GM18505 (cell line): Measurements from ENCODE around the gene ANKRD11.

ENCODE experiments used
- ATAC-seq: cut with Tn5 transposase; IDR thresholded peaks from one replicate; pipeline ENCODE4 v1.9.1; 2021; ENCODE audit not compliant: unreplicated experiment
- POLR2A ChIP-seq: IDR thresholded peaks from 4 replicates; pipeline ENCODE4 v1.6.1; 2011; ENCODE audit warnings: borderline replicate concordance; ENCODE audit not compliant: insufficient read depth, insufficient read length; ENCODE audit errors: extremely low read depth

The ANKRD11 gene

DNA sequence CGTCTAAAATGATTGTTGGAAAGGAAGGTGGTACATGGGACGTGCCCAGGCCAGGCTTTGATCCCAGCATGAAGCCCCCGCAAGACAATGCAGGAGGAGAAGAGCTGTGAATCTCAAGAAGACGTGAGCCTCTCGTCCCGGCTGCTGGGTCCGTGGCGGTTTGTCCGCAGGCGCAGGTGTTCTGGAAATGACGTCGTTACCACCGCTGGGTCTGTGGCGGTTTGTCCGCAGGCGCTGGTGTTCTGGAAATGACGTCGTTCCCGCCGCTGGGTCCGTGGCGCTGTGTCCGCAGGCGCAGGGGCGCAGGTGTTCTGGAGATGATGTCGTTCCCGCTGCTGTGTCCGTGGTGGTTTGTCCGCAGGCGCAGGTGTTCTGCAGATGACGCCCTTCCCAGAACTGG lies 31.9 kb upstream of the ANKRD11 start:
- no peak for ATAC-seq
- TF ChIP-seq POLR2A: no peak

DNA sequence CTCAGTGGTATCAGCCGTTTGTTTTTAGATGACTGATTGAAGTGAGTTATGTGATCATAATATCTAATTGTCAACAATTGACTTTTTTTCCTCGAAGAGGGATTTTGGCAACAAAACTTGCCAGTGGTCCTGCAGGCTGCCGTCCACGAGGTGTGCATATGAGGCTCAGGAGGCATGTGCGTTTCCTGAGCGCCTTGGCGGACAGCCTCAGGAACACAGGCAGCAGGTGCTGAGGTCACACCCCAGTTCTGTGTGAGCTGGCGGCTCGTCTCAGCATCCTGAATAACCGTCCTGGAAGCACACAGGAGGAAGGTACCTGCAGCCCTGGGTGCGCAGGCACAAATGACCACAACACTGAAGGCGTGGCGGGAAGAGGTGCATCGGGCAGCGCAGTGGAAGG lies 29.5 kb upstream of the ANKRD11 start:
- ATAC-seq: no peak
- TF ChIP-seq POLR2A: no peak

DNA sequence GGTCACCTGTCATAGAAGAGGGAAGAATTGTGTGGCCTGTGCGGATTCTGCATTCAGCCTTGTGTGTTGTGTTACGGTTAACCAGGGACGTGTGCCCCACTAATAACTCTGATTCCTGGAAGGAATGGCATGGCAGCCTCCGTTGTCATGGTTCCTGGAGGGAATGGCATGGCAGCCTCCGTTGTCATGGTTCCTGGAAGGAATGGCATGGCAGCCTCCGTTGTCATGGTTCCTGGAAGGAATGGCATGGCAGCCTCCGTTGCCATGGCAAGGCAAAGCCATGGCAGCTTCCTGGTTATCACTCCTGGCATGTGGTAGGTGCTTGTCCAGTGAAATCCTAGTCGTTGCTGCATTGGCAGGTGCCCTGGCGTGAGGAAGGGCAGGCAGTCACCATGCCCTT lies 26.8 kb upstream of the ANKRD11 start:
- no peak for TF ChIP-seq POLR2A
- ATAC-seq: no peak

DNA sequence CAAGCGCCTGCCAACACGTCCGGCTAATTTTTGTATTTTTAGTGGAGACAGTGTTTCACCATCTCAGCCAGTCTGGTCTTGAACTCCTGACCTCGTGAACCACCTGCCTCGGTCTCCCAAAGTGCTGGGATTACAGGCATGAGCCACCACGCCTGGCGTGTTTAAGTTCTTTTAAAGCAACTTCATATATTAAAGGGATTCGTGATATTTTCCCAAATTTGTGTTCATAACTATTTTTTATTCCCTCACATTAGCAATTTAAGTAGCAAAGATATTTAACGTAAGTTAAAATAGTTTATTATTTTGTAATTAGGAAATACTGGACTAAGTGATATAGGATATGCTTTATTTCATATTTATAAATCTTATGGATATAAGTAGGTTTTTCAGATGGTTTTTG lies 22.1 kb upstream of the ANKRD11 start:
- no peak for ATAC-seq
- TF ChIP-seq POLR2A: no peak

DNA sequence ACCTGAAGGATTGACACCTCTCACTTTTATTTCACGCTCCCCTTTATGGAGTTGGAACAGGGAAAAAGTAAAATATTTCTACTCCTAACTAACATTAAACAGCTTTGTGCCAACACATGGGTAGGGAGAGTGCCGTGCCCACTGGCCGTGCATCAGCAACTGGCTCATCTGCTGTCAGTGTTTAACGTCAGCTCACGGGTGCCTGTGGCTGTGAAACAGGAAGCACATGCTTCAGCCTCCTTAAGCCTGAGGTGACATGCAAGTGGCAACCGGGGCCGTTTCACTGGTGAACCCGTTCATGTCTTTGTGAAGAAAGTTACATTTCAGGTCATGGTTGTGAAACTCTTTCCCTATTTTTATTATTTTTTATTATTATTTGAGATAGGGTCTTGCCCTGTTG lies 21.0 kb upstream of the ANKRD11 start:
- ATAC-seq: no peak
- TF ChIP-seq POLR2A: no peak

DNA sequence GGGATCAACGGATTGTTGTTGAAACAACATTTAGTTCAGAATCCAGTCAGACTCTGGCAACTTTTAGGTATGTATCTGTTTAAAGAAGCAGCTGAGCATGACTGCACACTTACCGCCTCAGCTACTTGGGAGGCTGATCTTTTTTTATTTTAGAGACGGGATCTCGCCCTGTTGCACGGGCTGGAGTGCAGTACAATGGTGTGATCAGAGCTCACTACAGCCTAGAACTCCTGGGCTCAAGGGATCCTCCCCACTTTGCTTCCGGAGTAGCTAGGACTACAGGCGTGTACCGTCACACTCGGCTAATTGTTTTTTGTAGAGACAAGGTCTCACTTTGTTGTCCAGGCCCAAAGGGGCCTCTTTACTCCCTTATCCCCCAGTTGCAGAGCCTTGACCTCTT lies 20.2 kb upstream of the ANKRD11 start:
- TF ChIP-seq POLR2A: no peak
- no peak for ATAC-seq

DNA sequence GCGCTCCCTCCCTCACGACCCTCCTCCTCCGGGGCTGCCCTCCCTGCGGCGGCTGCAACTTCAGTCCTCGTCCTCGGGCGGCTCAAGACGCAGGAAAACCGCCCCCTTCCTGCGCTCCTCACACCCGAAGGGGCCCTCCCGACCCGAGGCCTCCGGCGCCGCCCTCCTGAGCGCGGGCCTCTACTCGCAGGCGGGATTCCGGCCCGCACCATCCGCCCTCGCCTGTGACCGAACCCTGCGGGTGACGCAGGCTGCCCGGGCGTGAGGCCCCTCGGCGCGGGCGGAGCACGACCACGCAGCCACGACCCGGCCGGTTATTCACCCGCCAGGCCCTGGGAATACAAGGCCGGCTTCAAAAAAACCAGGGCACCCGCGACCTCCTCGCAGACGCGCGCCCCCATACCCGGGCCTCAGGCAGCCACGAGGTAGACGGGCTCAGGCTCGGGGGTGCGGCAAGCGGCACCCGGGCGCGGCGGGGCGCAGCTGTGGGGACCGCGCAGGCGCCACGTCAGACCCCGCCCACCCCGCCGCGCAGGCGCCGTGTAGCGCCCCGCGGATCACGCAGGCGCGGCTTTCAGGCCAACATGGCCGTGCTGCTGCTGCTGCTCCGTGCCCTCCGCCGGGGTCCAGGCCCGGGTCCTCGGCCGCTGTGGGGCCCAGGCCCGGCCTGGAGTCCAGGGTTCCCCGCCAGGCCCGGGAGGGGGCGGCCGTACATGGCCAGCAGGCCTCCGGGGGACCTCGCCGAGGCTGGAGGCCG lies 17.7 kb upstream of the ANKRD11 start, which contains the start of gene SPG7:
Gene SPG7, plus strand, starts transcription at position 570 of the 757 bp plus-strand sequence. Its CDS starts 15 bp downstream, at position 585.
- peak; percentile 61 for ATAC-seq

DNA sequence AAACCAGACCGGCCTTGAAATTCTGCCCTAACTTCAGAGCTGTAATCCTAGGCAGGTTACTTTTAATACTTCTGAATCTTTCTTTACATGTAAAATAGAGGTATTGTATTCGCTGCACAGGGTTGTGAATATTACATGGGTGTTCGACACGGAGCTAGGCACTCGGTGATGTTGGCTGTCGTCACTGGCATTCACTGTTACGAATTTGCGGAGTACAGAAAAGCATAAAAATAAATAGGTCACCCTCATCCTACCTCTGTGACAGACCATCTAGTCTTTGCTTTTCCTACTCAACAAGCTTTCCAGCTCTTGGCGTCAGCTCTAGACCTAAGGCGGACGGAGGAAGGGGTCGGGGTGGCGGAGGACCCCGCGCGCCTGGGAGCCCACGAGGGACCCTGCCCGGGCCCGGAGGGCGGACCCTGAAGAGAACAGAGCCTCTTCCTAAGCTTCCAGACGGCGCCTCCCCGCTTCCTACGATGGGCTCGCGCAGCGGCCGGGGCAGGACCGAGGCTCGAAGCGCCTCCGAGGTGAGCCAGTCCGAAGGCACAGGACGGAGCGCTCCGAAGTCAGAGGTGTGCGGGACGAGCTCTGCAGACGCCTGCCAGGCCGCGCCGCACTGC lies 17.0 kb upstream of the ANKRD11 start:
- no peak for ATAC-seq
- no peak for TF ChIP-seq POLR2A

More for the DNA sequence above, 17.7 kb upstream of the ANKRD11 start, which contains the start of gene SPG7:
- TF ChIP-seq POLR2A: peak; percentile 92

DNA sequence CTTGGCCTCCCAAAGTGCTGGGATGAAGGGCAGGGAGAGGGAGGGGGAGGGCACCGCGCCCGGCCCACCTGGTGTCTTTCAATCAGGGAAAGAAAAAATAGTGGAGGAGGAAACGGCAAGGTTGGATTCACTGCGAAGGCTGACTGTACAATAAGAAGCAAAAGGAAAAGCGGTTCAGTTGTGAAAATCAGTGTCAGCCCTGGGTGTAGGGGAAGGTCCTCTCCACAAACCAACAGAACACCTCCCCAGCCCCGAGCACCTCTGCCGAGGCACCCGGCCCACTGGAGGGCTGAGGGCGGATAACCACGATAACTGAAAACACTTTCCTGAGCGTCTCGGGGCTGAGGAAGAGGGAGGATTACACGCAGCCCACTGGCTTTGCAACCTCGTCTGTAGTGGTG lies 16.4 kb upstream of the ANKRD11 start:
- no peak for TF ChIP-seq POLR2A
- ATAC-seq: no peak

DNA sequence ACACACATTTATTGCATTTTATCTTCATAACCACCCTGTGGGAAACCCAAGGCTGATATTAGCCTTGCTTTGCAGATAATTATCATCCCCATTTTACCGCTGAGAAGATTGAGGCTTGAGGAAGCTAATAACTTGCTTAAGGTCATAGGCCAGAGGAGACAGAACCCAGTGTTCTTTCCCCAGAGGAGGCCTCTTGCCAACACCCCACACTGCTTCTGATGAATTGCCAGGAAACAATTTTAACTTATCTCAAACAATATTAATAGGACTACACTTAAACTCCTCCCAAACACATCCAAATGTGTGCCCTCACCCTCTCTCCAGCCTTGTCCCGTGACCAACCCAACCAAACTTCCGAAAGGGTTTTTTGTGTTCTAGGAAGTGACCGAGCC lies 15.7 kb upstream of the ANKRD11 start:
- TF ChIP-seq POLR2A: no peak
- ATAC-seq: no peak

DNA sequence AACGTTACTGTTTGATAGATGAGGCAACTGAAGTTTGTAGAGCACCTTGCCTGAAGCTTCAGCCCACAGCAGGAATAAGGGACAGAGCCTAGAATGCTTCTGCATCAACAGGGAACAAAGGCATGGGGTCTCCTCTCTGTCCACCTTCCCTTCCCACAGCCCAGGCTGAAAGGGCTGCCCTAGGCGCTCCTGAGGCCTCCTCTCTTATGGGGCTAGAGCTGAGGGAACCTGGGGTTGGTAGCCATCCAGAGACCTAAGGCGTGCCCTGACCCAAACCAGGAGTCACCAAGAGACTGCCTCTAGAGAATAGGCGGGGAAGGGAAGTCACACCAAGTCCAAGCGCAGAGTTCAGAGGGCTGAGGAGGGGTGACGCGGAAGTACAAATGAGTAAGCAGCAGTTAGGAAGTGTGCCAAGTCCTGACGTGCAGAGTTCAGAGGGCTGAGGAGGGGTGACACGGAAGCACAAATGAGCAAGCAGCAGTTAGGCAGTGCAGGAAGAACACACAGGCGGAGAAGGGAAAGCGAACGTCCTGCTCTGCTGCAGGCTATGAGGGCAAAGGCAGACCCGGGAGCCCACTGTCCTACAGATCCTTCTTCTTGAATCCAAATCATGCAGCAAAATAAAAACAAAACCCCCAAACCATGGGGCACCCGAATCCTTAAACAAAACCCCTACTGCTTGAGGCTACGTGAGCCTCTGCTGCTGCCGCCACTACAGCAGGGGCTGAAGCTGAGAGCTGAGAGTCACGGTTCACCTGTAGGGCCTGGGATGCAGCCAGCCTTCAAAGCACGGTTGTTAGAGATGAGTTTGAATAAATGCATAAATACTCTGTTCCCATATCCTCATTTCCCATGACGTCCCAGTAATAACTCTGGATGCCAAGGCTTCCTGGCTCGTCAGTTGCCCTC lies 15.1 kb upstream of the ANKRD11 start:
- peak; percentile 82 for TF ChIP-seq POLR2A
- ATAC-seq: peak; percentile 32

DNA sequence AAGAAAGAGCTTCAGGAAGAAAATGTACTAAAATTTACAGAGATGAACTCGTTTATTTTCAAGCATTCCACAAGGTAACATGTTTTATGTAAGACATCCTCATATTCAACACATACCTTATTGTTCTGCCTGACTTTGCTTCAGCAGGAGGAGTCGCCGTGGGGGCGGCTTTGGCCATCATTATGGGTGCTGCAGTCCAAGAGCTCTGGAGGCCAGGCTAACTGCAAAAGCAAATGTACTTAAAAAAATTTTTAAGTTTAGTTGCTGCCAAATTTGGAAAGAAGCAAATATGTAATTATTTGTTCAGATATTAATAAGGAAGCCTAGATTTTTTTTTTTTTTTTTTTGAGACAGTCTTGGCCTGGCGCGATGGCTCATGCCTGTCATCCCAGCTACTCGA lies 13.7 kb upstream of the ANKRD11 start:
- no peak for TF ChIP-seq POLR2A
- no peak for ATAC-seq

DNA sequence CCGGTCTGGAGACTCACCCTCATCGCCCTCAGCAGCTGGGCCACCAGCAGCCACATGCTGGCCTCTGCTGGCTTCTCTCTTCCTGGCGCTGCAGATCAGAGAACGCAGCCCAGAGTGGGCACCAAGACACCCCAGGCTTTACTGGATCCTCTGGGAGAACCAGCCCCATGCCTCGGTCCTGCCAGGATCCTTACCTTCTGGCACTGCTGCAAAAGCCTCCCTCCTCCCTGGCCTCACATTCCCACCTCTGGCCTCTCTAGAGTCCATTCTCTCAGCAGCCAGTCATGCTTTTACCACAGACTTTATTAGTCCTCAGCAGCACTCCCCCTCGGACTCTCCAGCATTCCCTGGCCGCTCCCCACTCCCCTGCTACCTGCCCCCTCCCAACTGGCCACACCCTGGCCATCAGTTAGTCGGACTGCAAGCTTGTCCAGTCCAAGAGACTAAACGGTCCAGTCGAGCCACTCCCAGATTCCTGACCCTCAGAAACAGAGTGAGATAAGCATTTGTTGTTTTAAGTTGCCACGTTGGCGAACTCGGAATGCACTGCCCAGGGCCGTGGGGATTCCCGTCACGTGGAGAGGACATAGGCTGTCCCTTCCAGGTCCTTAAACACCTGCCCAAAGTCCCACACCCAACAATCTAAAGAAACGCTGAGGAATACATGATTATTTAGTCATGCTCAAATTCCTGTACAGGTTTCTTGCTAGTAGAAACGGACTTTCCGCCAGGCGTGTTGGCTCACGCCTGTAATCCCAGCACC lies 11.9 kb upstream of the ANKRD11 start:
- no peak for ATAC-seq
- TF ChIP-seq POLR2A: no peak

DNA sequence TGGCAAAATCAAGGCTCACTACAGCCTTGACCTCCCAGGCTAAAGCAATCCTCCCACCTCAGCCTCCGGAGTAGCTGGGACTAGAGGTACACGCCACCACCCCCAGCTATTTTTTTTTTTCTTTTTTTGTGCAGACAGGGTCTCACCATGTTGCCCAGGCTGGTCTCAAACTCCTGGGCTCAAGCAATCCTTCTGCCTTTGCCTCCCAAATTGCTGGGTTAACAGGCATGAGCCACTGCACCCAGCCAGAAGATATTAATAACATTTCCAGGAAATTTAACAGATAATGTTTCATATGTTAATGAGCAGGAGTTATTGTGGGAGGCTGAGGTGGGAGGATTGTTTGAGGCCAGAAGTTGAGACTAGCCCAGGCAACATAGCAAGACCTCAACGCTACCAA lies 9.4 kb upstream of the ANKRD11 start:
- ATAC-seq: no peak
- TF ChIP-seq POLR2A: no peak

DNA sequence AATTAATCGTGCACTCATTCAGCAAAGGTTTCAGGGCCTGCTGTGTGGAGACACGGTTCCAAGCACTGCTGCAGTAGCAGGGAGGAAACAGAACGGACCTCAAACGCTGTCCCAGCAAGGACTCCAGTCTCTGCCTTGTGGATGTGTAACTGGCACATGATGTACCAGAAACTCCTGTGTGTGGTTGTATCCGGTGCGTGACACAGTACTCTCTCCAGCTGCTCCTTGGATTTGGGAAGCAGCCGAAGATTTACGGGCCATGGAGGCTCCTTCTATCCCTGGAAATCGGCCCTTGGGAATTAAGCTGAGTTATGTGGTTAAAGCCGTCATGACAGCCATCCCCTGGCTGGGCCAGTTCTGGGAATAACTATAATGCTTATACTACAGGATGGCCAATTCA lies 8.5 kb upstream of the ANKRD11 start:
- no peak for ATAC-seq
- no peak for TF ChIP-seq POLR2A
